Mammary epithelial cell (primary cell): Measurements from ENCODE around the gene PRKRA.

Source experiments
- EZH2 ChIP-seq: IDR thresholded peaks from 2 replicates; pipeline ENCODE4 v1.6.1; 2012; ENCODE audit warnings: low read length, inconsistent platforms, borderline replicate concordance
- TF ChIP-seq, protein P1 (sequence below), 2 donors: IDR thresholded peaks in 1 of 2; conservative IDR thresholded peaks in 1 of 2; 2 replicates each; pipeline ENCODE4 v1.5.1; 2011 to 2012; ENCODE audit warnings: inconsistent platforms in 2 of 2, low read length in 2 of 2, mild to moderate bottlenecking in 2 of 2, control low read depth in 1 of 2, low read depth in 1 of 2; ENCODE audit not compliant: insufficient read depth in 1 of 2; ENCODE audit errors: extremely low read depth in 1 of 2

DNA sequence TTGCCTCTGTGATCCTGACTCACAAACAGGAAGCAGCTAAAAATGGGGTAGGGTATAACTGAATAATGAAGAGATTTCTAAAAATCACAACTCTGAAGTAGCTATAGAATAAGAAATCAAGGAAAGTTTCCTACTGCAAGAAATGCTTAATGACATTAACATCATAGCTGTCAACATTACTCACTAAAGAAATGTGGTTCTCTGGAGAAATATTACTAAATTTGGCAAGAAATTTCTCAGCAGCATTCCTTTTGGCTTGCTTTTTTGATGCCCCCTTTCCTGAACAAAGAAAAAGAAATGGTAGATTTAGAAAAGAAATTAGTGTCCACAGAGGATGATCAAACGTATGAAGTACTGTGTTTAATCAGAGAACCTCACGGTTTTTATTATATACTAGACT lies 9.5 kb downstream of the PRKRA start:
- TF ChIP-seq, protein P1, sequence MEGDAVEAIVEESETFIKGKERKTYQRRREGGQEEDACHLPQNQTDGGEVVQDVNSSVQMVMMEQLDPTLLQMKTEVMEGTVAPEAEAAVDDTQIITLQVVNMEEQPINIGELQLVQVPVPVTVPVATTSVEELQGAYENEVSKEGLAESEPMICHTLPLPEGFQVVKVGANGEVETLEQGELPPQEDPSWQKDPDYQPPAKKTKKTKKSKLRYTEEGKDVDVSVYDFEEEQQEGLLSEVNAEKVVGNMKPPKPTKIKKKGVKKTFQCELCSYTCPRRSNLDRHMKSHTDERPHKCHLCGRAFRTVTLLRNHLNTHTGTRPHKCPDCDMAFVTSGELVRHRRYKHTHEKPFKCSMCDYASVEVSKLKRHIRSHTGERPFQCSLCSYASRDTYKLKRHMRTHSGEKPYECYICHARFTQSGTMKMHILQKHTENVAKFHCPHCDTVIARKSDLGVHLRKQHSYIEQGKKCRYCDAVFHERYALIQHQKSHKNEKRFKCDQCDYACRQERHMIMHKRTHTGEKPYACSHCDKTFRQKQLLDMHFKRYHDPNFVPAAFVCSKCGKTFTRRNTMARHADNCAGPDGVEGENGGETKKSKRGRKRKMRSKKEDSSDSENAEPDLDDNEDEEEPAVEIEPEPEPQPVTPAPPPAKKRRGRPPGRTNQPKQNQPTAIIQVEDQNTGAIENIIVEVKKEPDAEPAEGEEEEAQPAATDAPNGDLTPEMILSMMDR (conservative IDR thresholded peaks at IDR 0.05 in 1 of 2, IDR thresholded peaks at IDR 0.05 in 1 of 2; ENCODE audit: extremely low read depth in 1 of 2, insufficient read depth in 1 of 2, low read depth in 1 of 2, low read length in 2 of 2): no peak
- no peak for TF ChIP-seq EZH2
